Parathyroid adenoma (tissue), 2 donors: ENCODE measurements around the gene RPL18.

Experiments
- H2AFZ ChIP-seq: fragments of 300-600 bp; sonication (generic); one replicate; pipeline ENCODE4 v1.7.0; 2017; ENCODE audit warnings: antibody characterized with exemption, mild to moderate bottlenecking
- H3K27ac ChIP-seq: fragments of 300-600 bp; sonication (generic); one replicate; pipeline ENCODE4 v1.7.0; 2017
- H3K27me3 ChIP-seq: fragments of 300-600 bp; sonication (generic); one replicate; pipeline ENCODE4 v1.7.0; 2017; ENCODE audit warnings: low read length; ENCODE audit not compliant: control insufficient read depth, insufficient read depth
- H3K36me3 ChIP-seq: fragments of 300-600 bp; sonication (generic); one replicate; pipeline ENCODE4 v1.7.0; 2017; ENCODE audit warnings: low read length; ENCODE audit not compliant: control insufficient read depth, insufficient read depth
- H3K4me1 ChIP-seq: fragments of 300-600 bp; sonication (generic); one replicate; pipeline ENCODE4 v1.7.0; 2017; ENCODE audit warnings: control low read depth
- H3K4me2 ChIP-seq: fragments of 300-600 bp; sonication (generic); one replicate; pipeline ENCODE4 v1.7.0; 2017; ENCODE audit warnings: low read length
- H3K4me3 ChIP-seq: fragments of 300-600 bp; sonication (generic); one replicate; pipeline ENCODE4 v1.7.0; 2017; ENCODE audit warnings: low read depth, low read length
- H3K79me2 ChIP-seq: fragments of 300-600 bp; sonication (generic); one replicate; pipeline ENCODE4 v1.7.0; 2017; ENCODE audit warnings: control low read depth
- H3K9ac ChIP-seq: fragments of 300-600 bp; sonication (generic); one replicate; pipeline ENCODE4 v1.7.0; 2017; ENCODE audit warnings: mild to moderate bottlenecking
- H3K9me3 ChIP-seq: fragments of 300-600 bp; sonication (generic); one replicate; pipeline ENCODE4 v1.7.0; 2017; ENCODE audit warnings: low read length; ENCODE audit not compliant: control insufficient read depth
- CTCF ChIP-seq: fragments of 300-600 bp; sonication (generic); IDR thresholded peaks from one replicate; pipeline ENCODE4 v1.7.0; 2017; ENCODE audit warnings: antibody characterized with exemption, mild to moderate bottlenecking
- donor health status: primary hyperparathyroidism.

The RPL18 gene

GRCh38 chr19:48624067-48624594 is 5.2 kb upstream of the RPL18 start:
- no peak for TF ChIP-seq CTCF
- H3K36me3 ChIP-seq = no peaks in the 10 kb centered on the region
- H2AFZ ChIP-seq = peak overlapping the region; percentile 75
- peak overlapping the region; percentile 96 for H3K4me2 ChIP-seq
- H3K27me3 ChIP-seq = no peaks in the 10 kb centered on the region
- peak overlapping the region; percentile 78 for H3K27ac ChIP-seq
- H3K9me3 ChIP-seq = no peaks in the 10 kb centered on the region
- no peaks in the 10 kb centered on the region for H3K79me2 ChIP-seq
- peak overlapping the region; percentile 25 for H3K9ac ChIP-seq
- H3K4me3 ChIP-seq = peak overlapping the region; percentile 84
- H3K4me1 ChIP-seq = peaks cover 7% of the 10 kb centered on the region

- Histone ChIP-seq H3K27me3 (no peaks in the 10 kb centered on the region), H3K4me3 (peak overlapping the region; percentile 84), H3K79me2 (peaks cover under 1% of the 10 kb centered on the region), H3K9me3 (no peaks in the 10 kb centered on the region), H3K27ac (peak overlapping the region; percentile 78), H3K4me1 (peaks cover 7% of the 10 kb centered on the region), H3K9ac (no peak overlapping the region), H3K4me2 (peak overlapping the region; percentile 96), H3K36me3 (no peaks in the 10 kb centered on the region), H2AFZ (peak overlapping the region; percentile 75)
- TF ChIP-seq CTCF = no peak
These were observed 4.6 kb upstream of the RPL18 start for GRCh38 chr19:48623556-48624066.

- H3K27me3 ChIP-seq = no peaks in the 10 kb centered on the region
These were observed 961 bp upstream of the RPL18 start for GRCh38 chr19:48619692-48620585.

GRCh38 chr19:48618278-48618915 is 581 bp downstream of the RPL18 start:
- Histone ChIP-seq H3K36me3 (no peaks in the 10 kb centered on the region), H3K27ac (peak overlapping the region; percentile 60), H3K4me2 (peak overlapping the region; percentile 79)

More at GRCh38 chr19:48619692-48620585, 961 bp upstream of the RPL18 start:
- Histone ChIP-seq H3K79me2 (peaks cover 4% of the 10 kb centered on the region), H3K36me3 (no peaks in the 10 kb centered on the region), H3K4me2 (peak overlapping the region; percentile 97), H2AFZ (peak overlapping the region; percentile 85), H3K27ac (peak overlapping the region; percentile 94), H3K4me1 (peaks cover 23% of the 10 kb centered on the region), H3K4me3 (peak overlapping the region; percentile 92), H3K9me3 (no peaks in the 10 kb centered on the region), H3K9ac (peak overlapping the region; percentile 56)
- no peak for TF ChIP-seq CTCF

More at GRCh38 chr19:48618278-48618915, 581 bp downstream of the RPL18 start:
- H3K27me3 ChIP-seq = no peaks in the 10 kb centered on the region
- TF ChIP-seq CTCF = no peak
- H3K79me2 ChIP-seq = peaks cover 4% of the 10 kb centered on the region
- H3K4me3 ChIP-seq = peak overlapping the region; percentile 92
- peak overlapping the region; percentile 69 for H2AFZ ChIP-seq
- no peaks in the 10 kb centered on the region for H3K9me3 ChIP-seq
- H3K4me1 ChIP-seq = peaks cover 19% of the 10 kb centered on the region
- peak overlapping the region; percentile 96 for H3K9ac ChIP-seq
